Inflammatory macrophage (primary cell): ENCODE results near the gene DENND1B.

Experiments used
- DNase-seq, 2 donors: peaks; one replicate each; pipeline ENCODE4 v3.0.0-alpha.2; 2020 to 2022

The DENND1B gene

GRCh38 chr1:197464044-197464443 is 311.2 kb downstream of the DENND1B start:
- peak; percentile 34 to 48 for DNase-seq

- no peak for DNase-seq
Observed at GRCh38 chr1:197463142-197463541, 312.1 kb downstream of the DENND1B start.

GRCh38 chr1:197462539-197462938 is 312.7 kb downstream of the DENND1B start:
- DNase-seq, result no peak
